Measurements from ENCODE around the gene ICAM4.
"Not testable (repeated sequence)": the region's sequence is repeated elsewhere in the genome, so short reads cannot be mapped to it uniquely, and the experiment has no call there.

ICAM4 gene

GRCh38 chr19:10286803-10287737 is at the start of gene ICAM4:
ICAM4 (plus strand) TSS chr19:10286955; CDS start chr19:10287013, 58 bp downstream.
- peak; percentile 36 for DNase-seq

- DNase-seq = no peak
These were observed 49.1 kb upstream of the ICAM4 start for GRCh38 chr19:10237702-10238101.

GRCh38 chr19:10238172-10238783 is 48.5 kb upstream of the ICAM4 start:
- no peak for DNase-seq

GRCh38 chr19:10241826-10242449 is 44.8 kb upstream of the ICAM4 start:
- not testable (repeated sequence) for DNase-seq

GRCh38 chr19:10243606-10244005 is 43.1 kb upstream of the ICAM4 start:
- no peak for DNase-seq

GRCh38 chr19:10245189-10245939 is 41.4 kb upstream of the ICAM4 start:
- DNase-seq = no peak

GRCh38 chr19:10246511-10246910 is 40.2 kb upstream of the ICAM4 start:
- DNase-seq = no peak

- DNase-seq = peak; percentile 97
These were observed 34.7 kb upstream of the ICAM4 start, which contains the start of gene MRPL4 for GRCh38 chr19:10251792-10252694. MRPL4 (plus strand) TSS chr19:10252214; CDS start chr19:10252254, 40 bp downstream.

- DNase-seq = no peak
These were observed 34.0 kb upstream of the ICAM4 start for GRCh38 chr19:10252707-10253106.

GRCh38 chr19:10254244-10254643 is 32.5 kb upstream of the ICAM4 start:
- DNase-seq = no peak

GRCh38 chr19:10255358-10255757 is 31.4 kb upstream of the ICAM4 start:
- DNase-seq = no peak

- DNase-seq = no peak
These were observed 30.2 kb upstream of the ICAM4 start for GRCh38 chr19:10256551-10256950.

- no peak for DNase-seq
These were observed 29.7 kb upstream of the ICAM4 start for GRCh38 chr19:10256970-10257615.

GRCh38 chr19:10258080-10258710 is 28.6 kb upstream of the ICAM4 start:
- no peak for DNase-seq

- peak; percentile 95 for DNase-seq
These were observed 27.4 kb upstream of the ICAM4 start for GRCh38 chr19:10259162-10259905.

GRCh38 chr19:10260141-10260584 is 26.6 kb upstream of the ICAM4 start:
- peak; percentile 70 for DNase-seq

GRCh38 chr19:10262771-10263170 is 24.0 kb upstream of the ICAM4 start:
- DNase-seq = no peak

- DNase-seq = no peak
These were observed 20.0 kb upstream of the ICAM4 start for GRCh38 chr19:10266706-10267105.

GRCh38 chr19:10268071-10268470 is 18.7 kb upstream of the ICAM4 start:
- DNase-seq = no peak

Measured in activated naive CD4-positive, alpha-beta T cell treated with Interleukin-2 at 50 U/mL for 16 hours (primary cell).